HG02798 (cell line): ENCODE data around the gene EHBP1L1.

Experiments
- ATAC-seq: cut with Tn5 transposase; IDR thresholded peaks from one replicate; pipeline ENCODE4 v1.9.1; 2021; ENCODE audit warnings: mild to moderate bottlenecking; ENCODE audit not compliant: unreplicated experiment, poor library complexity

The EHBP1L1 gene

DNA sequence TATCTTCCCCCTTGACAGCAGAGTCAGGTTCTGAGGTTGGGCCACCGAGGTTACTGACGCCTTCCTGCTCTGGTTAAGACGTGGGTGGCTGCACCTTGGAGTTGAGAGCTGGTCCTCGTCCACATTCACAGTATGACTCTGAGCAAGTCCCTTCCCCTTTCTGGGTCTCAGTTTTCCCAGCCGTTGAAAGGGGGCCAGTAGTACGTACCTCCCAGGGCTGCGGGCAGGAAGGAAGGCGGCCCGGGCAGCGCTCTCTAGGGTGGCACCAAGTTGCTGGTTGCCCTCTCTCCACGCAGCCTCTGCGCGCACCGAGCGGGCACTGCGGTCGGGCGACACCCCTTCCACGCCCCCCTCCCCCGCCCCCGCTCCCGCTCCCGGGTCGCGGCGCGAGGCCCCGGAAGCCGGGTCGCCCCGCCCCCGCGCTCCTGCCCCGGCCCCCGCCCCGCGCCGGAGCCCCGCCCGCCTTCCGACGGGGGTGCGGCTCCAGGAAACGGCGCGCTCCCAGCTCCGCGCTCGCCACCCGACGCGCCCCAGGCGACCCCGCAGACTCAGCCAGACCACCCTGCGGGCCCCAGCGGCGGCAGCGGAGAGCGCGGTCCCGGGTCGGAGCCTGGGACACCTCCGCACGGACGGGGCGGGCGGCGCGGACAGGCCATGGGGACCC is at the start of gene EHBP1L1:
Gene EHBP1L1, plus strand, starts transcription at position 486 of the 664 bp plus-strand sequence. CDS start 250 bp downstream, outside the sequence.
- peak; percentile 35 for ATAC-seq

DNA sequence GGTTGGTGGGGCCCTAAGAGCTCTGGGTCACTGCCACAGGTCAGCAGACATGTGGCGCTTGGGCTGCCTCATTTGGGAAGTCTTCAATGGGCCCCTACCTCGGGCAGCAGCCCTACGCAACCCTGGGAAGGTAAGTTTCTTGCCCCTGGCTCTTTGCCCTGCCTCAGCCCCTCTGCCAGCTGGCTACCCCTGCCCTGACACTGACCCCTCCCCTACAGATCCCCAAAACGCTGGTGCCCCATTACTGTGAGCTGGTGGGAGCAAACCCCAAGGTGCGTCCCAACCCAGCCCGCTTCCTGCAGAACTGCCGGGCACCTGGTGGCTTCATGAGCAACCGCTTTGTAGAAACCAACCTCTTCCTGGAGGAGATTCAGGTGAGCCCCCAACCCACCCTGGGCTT is 49.1 kb upstream of the EHBP1L1 start:
- ATAC-seq, result no peak

DNA sequence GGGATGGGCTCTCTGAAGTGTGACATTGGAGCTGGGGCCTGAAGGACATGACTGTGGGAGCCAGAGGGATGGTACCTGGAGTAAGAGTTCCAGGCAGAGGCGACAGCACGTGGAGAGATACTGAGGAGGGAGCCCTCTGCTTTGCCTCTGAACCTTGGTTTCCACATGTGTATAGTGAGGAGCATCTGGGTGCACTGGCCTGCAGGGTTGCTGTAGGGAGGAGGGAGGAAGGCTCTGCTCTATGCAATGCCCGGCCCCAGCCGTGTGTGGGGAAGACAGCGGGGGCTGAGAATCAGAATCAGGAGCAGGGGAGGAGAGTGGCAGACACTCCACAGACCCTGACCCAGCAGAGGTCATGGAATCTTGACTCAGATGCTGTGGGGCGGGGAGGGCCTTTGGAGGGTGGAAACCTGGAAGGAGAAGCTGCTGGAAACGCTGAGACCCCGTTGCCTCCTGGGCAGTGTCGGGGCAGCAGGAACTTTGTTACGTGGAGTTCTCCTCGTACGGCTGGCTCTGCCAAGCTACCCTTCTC is 47.0 kb upstream of the EHBP1L1 start:
- no peak for ATAC-seq

DNA sequence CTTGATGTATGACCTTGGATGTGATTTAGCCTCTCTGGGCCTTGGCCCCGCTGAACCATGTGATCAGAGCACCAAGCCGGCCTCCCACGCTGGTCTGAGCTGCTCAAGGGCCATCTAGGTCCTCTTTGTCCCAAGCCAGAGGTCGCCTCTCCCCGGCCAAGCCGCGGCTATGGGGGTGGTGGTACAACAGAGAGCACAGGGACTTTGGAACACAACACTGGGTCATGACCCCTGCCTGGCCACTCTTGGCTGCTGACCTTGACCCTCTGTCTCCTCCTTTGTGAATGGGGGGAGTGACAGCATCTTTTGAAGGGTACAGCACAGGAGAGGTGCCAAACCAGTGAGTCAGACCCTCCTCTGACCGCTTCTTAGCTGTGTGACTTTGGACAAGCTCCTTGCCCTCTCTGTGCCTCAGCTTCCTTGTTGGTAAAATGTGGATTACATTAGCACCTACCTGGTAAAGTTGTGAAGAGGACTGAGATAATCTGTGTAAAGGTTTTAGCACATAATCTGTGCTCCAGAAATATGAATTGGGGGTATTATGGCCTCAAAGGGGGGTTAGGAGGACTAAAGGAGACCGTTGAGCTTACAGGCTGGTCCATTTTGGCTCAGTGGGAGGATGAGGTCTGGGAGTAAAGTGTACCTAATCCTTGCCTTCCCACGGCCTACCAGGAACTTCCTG is 46.2 kb upstream of the EHBP1L1 start:
- no peak for ATAC-seq

DNA sequence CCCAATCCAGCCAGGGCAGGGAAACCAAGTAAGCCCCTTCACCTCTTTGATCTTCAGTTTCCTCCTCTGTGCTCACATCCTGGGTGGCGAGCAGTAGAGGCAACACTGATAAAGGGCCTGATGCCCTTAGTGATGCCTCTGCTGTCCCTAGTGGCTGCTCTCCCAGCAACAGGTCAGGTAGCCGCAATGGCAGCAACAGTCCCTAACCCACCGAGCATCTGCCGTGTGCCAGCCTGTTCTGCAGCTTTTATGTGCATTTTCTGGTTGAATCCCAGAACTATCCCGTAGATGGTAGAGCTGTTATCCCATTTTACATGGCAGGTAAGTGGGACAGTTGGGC is 45.7 kb upstream of the EHBP1L1 start:
- no peak for ATAC-seq

DNA sequence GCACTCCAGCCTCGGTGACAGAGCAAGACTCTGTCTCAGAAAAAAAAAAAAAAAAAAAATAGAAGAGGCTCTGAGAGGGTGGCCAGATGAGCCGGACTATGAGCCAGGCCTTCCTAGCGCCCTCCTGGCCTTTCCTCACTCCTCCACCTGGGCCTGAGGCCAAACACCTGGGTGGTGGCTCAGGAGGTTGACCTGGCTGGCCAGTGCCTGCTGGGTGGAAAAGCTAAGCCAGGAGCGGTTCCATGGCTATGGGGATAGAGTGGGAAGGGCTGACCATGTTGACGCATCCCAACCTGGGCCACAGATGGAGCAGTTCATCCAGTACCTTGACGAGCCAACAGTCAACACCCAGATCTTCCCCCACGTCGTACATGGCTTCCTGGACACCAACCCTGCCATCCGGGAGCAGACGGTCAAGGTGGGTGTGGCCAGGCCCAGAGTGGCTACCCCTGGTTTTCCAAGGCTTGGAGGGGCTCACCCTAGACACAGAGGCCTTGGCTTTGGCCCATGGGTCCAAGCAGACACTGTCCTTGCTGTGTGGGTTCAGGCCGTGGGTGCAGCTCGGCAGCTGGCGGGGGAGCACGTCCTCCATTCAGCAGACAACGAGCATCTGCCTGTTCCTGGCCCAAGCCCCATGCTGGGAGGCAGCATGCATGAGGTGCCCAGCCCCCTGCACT is 43.3 kb upstream of the EHBP1L1 start:
- ATAC-seq, result no peak

DNA sequence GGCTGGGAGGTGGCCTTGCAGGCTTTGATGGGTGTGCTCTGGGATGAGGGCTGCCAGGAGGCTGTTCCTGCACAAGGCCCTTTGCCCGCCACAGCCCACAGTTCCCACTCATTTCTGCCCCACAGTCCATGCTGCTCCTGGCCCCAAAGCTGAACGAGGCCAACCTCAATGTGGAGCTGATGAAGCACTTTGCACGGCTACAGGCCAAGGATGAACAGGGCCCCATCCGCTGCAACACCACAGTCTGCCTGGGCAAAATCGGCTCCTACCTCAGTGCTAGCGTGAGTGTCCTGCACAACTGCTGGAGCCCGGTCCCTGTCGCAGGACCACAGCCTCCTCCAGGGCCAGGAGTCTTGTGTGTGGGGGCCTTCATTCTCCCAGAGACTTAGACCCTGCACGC is 40.8 kb upstream of the EHBP1L1 start:
- no peak for ATAC-seq

DNA sequence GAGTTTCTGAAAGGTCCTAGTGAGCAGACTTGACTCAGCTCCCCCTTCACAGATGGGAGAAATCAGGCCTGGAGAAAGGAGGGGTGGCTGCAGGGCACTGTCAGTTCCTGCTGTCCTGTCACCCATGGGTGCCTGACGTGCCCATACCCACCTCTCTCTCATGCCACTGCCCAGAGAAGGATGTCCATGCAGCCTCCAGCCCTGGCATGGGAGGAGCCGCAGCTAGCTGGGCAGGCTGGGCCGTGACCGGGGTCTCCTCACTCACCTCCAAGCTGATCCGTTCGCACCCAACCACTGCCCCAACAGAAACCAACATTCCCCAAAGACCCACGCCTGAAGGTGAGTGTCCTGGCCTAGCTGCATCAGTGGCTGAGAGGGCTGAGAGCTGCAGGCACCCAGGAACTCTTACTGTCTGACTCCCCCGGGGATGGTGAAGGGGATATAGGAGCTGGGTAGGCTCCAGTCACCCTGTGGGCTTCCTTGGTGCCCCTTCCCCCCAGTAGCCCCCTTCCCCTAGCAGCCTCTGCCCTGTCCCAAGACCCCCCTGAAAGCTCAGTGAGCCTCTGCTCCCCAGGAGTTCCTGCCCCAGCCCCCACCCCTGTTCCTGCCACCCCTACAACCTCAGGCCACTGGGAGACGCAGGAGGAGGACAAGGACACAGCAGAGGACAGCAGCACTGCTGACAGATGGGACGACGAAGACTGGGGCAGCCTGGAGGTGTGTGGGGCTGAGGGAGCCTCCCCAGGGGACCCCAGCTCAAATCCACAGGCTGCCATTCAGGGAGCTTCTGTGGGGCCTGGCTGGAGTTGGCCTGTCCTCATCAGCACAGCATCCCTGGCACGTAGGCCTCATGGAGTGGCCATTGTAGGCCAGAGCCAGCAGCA is 39.2 kb upstream of the EHBP1L1 start:
- ATAC-seq, result no peak

DNA sequence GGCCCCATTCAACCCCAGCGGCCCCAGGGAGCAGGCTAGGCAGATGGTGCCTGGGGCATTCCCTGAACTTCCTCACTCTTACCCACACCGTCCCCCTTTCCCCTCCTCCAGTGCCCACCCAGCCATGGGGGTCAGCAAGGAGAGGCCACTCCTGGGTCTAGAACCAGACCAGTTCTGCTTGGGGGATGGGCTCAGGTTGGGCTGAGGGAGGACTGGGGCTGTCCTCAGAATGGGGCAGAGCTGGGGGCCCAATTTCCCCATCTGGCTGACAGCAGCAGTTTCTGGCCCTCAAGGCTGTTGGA is 38.6 kb upstream of the EHBP1L1 start:
- no peak for ATAC-seq

DNA sequence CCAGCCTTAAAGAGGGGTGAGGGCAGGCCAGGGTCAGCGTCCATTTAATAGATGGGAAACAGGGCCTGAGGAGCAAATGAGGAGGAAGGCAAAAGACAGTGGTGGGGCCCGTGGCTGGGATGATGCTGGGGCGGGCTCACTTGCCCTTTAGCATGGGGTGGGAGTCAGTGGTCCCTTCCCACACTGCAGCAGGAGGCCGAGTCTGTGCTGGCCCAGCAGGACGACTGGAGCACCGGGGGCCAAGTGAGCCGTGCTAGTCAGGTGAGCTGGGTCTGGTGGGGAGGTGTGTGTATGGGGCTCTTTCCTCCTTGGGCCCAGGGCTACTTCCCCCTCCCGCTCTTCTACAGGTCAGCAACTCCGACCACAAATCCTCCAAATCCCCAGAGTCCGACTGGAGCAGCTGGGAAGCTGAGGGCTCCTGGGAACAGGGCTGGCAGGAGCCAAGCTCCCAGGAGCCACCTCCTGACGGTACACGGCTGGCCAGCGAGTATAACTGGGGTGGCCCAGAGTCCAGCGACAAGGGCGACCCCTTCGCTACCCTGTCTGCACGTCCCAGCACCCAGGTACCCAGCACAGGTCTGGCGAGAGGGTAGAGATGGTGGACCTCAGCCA is 38.1 kb upstream of the EHBP1L1 start:
- ATAC-seq, result no peak

DNA sequence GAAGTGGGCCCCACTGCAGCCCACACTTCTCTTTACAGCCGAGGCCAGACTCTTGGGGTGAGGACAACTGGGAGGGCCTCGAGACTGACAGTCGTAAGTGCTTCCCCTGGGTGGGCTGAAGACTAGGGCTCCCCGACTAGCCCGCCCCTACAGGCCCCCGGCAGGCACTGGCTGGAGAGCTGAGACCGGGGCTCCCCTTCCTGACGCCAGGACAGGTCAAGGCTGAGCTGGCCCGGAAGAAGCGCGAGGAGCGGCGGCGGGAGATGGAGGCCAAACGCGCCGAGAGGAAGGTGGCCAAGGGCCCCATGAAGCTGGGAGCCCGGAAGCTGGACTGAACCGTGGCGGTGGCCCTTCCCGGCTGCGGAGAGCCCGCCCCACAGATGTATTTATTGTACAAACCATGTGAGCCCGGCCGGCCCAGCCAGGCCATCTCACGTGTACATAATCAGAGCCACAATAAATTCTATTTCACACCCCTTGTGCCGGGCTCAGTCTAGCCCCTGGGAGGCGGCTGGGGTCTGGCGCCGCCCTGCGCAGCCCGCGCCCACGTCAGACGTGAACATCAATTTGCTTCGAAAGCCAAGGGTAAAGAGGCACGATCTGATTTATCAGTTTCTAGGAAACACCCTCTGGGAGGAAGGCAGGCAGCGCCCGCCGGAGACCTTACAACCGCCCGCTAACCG is 37.5 kb upstream of the EHBP1L1 start:
- no peak for ATAC-seq

DNA sequence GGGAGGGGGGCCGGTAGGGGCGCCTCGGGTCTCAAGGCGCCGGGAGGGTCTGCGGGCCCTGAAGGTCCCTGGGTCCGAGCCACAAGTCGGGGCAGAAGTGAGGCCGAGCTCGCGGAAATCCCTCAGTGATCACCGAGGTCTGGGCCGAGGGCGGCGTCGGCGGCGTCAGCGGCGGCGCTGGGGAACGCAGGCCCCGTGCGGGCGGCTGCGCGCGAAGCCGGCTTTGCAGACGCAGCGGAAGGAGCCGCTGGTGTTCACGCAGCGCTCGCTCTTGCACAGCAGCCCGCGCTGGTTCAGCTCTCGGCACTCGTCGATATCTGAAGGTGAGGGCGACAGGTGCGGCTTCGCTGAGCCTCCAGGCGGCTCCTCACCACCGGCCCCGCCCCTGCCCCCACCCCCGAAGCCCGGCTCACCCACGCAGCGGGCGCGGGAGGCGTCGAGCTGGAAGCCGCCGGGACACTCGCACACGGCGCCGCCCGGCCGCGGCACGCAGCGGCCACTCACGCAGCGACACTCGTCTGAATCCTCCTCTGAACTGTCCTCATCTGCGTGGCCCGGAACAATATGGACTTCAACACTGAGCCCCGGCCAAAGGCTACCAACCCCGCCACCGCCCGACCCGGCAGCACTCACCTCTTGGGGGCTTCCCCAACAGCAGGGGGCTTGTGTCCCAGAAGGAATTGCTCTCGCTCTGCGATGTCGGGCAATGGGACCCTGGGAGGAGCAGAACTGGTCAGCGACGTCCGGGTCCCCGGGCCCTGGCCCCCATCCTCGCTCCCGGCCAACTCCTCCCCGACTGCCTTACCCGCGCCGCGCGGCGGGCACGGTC is 36.7 kb upstream of the EHBP1L1 start:
- ATAC-seq, result no peak

DNA sequence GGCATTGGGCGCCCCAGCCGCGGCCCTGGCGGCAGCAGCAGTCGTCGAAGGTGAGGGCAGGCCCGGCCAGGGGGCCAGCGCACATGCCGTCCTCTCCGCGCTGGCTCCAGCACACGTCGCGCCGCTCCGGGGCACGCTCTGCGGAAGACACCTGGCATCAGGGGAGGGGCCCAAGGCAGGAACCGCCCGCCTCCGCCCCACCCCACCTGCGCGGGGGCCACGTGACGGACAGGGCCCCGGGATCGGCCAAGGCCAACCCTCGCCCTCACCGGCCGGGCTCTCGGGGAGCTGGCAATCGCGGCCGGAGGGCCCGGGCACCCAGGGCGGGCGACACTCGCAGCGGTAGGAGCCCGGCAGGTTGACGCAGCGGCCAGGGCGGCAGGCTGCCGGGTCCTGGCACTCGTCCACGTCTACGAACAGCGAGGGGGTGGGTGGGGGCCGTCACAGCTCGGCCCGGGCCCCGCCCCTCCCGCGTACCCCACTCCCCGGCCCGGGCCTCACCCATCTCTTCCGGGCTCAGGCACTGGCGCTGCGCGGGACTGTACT is 36.0 kb upstream of the EHBP1L1 start:
- peak; percentile 63 for ATAC-seq

DNA sequence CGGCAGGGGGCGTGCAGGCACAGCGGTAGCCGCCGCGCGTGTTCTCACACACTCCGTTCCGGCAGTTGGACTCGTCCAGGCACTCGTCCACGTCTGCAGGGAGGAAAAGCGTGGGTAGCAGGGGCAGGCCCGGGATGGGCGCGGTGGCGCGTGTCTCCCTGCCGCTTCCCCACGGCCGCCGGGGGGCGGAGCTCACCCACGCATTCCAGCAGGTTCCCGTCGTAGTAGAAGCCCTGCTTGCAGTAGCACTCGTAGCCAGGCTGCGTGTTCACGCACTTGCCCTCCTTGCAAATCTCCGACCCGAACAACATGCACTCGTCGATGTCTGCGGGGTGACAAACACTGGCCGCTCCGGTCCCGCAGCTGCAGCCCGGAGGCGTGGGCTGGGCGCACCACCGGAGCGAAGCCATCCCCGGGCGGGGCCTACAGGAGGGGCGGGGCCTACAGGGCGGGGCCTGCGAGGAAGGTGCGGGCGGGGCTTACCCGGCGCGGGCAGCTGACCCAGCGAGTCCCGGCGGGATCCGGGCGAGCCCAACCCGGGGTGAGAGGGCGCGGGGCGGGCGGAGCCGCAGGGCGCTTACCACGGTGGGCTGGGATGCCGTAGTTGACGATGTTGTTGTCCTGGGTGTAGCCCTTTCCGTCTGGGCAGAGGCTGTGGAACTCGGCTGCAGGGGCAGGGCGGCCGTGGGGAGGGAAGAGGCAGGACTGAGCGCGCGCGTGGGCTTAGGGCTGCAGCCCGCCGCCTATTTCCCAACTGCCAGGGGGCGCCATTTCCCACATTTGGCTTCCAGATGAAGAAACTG is 35.4 kb upstream of the EHBP1L1 start:
- ATAC-seq, result peak; percentile 76

DNA sequence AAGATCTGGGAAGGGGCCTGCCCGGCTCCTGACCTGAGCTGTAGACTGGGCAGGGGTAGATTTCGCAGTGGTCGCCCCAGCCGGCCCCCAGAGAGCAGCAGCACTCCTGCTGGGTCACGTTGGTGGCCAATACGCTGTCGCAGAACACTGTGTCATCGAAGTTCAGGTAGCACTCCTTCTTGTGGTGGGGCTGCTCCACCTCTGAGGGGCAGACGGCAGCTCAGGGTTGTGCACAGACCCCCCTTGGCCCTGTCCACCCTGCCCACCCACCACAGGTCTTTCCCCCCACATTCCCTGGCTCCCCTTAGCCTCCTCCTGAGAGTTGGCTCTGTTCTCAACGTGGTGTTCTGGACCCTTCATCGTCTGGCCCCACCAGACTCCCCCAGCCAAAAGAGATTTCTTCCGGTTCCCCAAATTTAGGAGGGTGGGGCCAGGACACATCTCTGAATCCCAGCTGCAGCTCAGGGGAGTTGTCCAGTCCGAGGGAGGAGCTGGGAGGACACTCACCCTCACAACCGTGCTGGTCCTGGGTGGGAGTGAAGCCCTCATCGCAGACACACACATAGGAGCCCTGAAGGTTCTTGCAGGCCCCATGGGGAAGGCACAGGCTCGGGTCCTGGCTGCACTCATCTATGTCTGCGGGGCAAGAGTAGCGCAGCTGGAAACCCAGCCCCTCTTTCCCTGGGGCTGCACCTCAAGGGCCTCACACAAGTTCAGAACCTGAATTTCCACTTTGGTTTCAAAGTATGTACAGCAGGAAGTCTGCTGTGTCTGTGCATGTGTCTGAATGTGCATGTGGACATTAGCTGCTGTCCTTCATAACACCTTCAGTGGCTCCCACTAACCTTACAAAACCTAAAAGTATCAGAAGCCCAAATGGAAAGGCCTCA is 34.5 kb upstream of the EHBP1L1 start:
- no peak for ATAC-seq

DNA sequence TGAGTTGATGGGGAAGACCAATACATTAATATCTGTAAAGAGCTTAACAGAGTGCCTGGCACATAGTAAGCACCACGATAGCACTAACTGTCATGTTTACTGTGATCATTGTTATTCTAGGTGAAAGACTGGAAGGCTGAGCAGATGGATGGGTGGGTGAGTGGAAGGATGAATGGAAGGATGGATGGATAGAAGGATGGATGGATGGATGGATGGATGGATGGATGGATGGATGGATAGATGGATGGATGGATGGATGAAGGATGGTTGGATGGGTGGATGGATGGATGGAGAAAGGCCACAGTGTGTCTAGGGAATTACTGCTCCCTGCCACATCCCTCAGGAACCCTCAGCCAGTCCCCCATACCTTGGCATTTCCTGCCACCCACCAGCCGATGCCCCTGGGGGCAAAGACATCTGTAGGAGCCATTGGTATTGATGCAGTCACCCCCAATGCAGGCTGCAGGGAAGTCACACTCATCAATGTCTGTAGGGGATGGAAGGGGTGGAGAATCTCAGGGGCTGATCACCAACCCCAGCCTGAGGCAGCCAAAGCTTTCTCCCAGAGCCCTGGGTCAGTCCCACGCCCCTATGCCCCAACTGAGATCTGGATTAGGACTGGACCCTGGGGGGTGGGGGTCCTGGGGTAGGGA is 33.0 kb upstream of the EHBP1L1 start:
- ATAC-seq, result no peak
